Stimulated activated CD4-positive, alpha-beta T cell treated with anti-CD3 and anti-CD28 coated beads, TNF-alpha, amount 100 ng/mL, for 1 hour (primary cell): ENCODE measurements around the gene BABAM2.
"Not testable (repeated sequence)": the region's sequence is repeated elsewhere in the genome, so short reads cannot be mapped to it uniquely, and the experiment has no call there.

ENCODE experiments used
- DNase-seq, 3 donors: peaks; one replicate each; pipeline ENCODE4 v3.0.0-alpha.2; 2020; ENCODE audit warnings: low read depth in 3 of 3, low spot score in 1 of 3

Gene BABAM2

GRCh38 chr2:28231110-28231631, 340.6 kb downstream of the BABAM2 start:
- no peak for DNase-seq

- DNase-seq, result no peak
These were observed 341.8 kb downstream of the BABAM2 start for GRCh38 chr2:28232295-28232694.

- no peak for DNase-seq
These were observed 342.7 kb downstream of the BABAM2 start for GRCh38 chr2:28233164-28233676.

GRCh38 chr2:28234807-28235206, 344.3 kb downstream of the BABAM2 start:
- DNase-seq, result no peak

- DNase-seq, result no peak
These were observed 348.7 kb downstream of the BABAM2 start for GRCh38 chr2:28239207-28239606.

- no peak for DNase-seq
These were observed 350.4 kb downstream of the BABAM2 start for GRCh38 chr2:28240937-28241336.

GRCh38 chr2:28247290-28247689, 356.8 kb downstream of the BABAM2 start:
- DNase-seq, result no peak

GRCh38 chr2:28247734-28248133, 357.2 kb downstream of the BABAM2 start:
- no peak for DNase-seq

GRCh38 chr2:28248511-28248910, 358.0 kb downstream of the BABAM2 start:
- DNase-seq, result no peak

- no peak for DNase-seq
These were observed 359.5 kb downstream of the BABAM2 start for GRCh38 chr2:28250006-28250405.

GRCh38 chr2:28251337-28251736, 360.8 kb downstream of the BABAM2 start:
- no peak for DNase-seq

GRCh38 chr2:28252311-28252710, 361.8 kb downstream of the BABAM2 start:
- DNase-seq, result no peak

- no peak for DNase-seq
These were observed 363.0 kb downstream of the BABAM2 start for GRCh38 chr2:28253543-28253942.

- DNase-seq, result not testable (repeated sequence)
These were observed 364.7 kb downstream of the BABAM2 start for GRCh38 chr2:28255231-28255630.

- no peak for DNase-seq
These were observed 366.7 kb downstream of the BABAM2 start for GRCh38 chr2:28257182-28257581.

- not testable (repeated sequence) for DNase-seq
These were observed 368.7 kb downstream of the BABAM2 start for GRCh38 chr2:28259226-28259625.

- DNase-seq, result no peak
These were observed 373.2 kb downstream of the BABAM2 start for GRCh38 chr2:28263690-28264089.

- no peak for DNase-seq
These were observed 376.8 kb downstream of the BABAM2 start for GRCh38 chr2:28267282-28267681.

GRCh38 chr2:28268386-28268785, 377.9 kb downstream of the BABAM2 start:
- DNase-seq, result no peak

GRCh38 chr2:28269019-28269784, 378.7 kb downstream of the BABAM2 start:
- DNase-seq, result no peak

- no peak for DNase-seq
These were observed 380.1 kb downstream of the BABAM2 start for GRCh38 chr2:28270456-28271152.

GRCh38 chr2:28271231-28271918, 380.8 kb downstream of the BABAM2 start:
- DNase-seq, result no peak
